Uterus (tissue), 4 donors: ENCODE results near the gene RASGEF1C. TPM values are rescaled to one million over a fixed set of nuclear protein-coding genes. Genes with fewer than 3 reads are reported as not detected.

Source experiments
- DNase-seq, 2 donors: peaks; one replicate each; pipeline ENCODE4 v3.0.0-alpha.2; 2019 to 2020
- H3K27ac ChIP-seq, 2 donors: fragments of 200-600 bp; sonication (generic); 1 replicate in 1 of 2; 2 replicates in 1 of 2; pipeline ENCODE4 v1.5.1; 2016 to 2018
- H3K27me3 ChIP-seq, 2 donors: fragments of 200-600 bp; sonication (generic); one replicate each; pipeline ENCODE4 v1.5.1; 2018 to 2019; ENCODE audit warnings: control low read depth in 1 of 2
- H3K36me3 ChIP-seq, 2 donors: fragments of 200-600 bp; sonication (generic); one replicate each; pipeline ENCODE4 v1.5.1; 2019; ENCODE audit warnings: control low read depth in 1 of 2
- H3K4me1 ChIP-seq, 2 donors: fragments of 200-600 bp; sonication (generic); one replicate each; pipeline ENCODE4 v1.5.1; 2018 to 2019; ENCODE audit warnings: control low read depth in 1 of 2
- H3K4me3 ChIP-seq, 2 donors: fragments of 200-600 bp; sonication (generic); 1 replicate in 1 of 2; 2 replicates in 1 of 2; pipeline ENCODE4 v1.5.1; 2018 to 2019; ENCODE audit warnings: mild to moderate bottlenecking in 1 of 2
- H3K9me3 ChIP-seq, 2 donors: fragments of 200-600 bp; sonication (generic); one replicate each; pipeline ENCODE4 v1.5.1; 2019; ENCODE audit warnings: control low read depth in 1 of 2
- POLR2A ChIP-seq, 2 donors: fragments of 450-650 bp; IDR thresholded peaks; one replicate each; pipeline ENCODE4 v1.6.1; 2016; ENCODE audit warnings: antibody characterized with exemption in 2 of 2, mild to moderate bottlenecking in 1 of 2, moderate library complexity in 1 of 2
- intact Hi-C: fragments of 100-400 bp; cut with DNase I; formaldehyde crosslinking; loops from one replicate; pipeline ENCODE4 v1.15.1; 2023; ENCODE audit warnings: low total_unique reads
- total RNA-seq, 4 donors: library from RNA; depleted of rRNA in 3 of 4; stranded (reverse); fragments of >200 nt in 3 of 4; gene quantifications; one replicate each; pipeline versions ENCODE4 v1.1.0 to v1.2.4, GENCODE V29; 2014 to 2023
- TF ChIP-seq, protein P1 (sequence below), 4 experiments: fragments of 200-600 bp in 2 of 4; fragments of 450-650 bp in 2 of 4; sonication (generic) in 2 of 4; IDR thresholded peaks; one replicate each; pipeline ENCODE4 v1.5.1; 2016 to 2019; ENCODE audit warnings: antibody characterized with exemption in 4 of 4, mild to moderate bottlenecking in 2 of 4, moderate library complexity in 1 of 4
- donor health status: DM: yes; HTN: yes; CAD: no.

Gene RASGEF1C
- total RNA-seq, 4 donors from 2014 or later = 1.2 TPM; not detected in 3

DNA sequence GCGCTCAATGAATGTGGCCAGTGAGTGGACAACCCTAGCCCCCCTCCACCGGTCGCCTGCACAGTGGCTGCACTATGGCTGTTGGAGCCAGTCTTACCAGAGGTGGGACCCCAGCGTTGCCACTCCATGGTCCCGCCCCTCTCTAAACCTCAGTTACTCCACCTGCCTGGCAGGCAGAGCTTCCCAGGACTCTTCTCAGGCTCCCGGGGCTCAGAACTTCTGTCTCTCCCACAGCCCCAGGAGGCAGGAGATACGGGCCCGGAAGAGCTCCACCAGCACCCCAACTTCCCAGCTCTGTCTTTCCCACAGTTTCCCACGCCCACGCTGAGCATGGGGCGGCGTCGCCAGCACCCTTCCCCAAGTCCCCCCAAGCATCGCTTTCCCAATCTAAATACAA is 975 bp downstream of the RASGEF1C start:
- TF ChIP-seq POLR2A (IDR thresholded peaks at IDR 0.05) = no peak
- TF ChIP-seq, protein P1, sequence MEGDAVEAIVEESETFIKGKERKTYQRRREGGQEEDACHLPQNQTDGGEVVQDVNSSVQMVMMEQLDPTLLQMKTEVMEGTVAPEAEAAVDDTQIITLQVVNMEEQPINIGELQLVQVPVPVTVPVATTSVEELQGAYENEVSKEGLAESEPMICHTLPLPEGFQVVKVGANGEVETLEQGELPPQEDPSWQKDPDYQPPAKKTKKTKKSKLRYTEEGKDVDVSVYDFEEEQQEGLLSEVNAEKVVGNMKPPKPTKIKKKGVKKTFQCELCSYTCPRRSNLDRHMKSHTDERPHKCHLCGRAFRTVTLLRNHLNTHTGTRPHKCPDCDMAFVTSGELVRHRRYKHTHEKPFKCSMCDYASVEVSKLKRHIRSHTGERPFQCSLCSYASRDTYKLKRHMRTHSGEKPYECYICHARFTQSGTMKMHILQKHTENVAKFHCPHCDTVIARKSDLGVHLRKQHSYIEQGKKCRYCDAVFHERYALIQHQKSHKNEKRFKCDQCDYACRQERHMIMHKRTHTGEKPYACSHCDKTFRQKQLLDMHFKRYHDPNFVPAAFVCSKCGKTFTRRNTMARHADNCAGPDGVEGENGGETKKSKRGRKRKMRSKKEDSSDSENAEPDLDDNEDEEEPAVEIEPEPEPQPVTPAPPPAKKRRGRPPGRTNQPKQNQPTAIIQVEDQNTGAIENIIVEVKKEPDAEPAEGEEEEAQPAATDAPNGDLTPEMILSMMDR (IDR thresholded peaks at IDR 0.05) = no peak
- no peak overlapping the region for H3K27ac ChIP-seq
- intact Hi-C loops = no loop called here

DNA sequence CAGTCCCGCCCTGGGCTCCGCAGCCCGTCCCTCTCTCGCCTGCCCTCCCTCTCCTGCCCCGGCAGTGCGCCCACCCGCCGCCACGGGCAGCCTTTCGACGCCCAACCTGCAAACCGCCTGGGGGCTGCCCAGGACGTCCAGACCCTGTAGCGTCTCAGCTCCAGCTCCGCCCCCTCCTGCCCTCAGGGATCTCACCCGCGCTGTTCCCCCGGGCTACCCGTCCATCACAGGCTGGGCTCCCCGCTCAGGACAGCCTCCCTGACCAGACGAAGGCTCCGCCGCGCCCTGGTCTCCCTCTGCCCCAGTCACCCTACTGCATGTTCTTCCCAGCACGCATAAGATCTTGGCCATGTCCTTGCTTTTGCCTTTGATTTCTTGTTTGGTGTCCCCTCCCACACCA is 1.4 kb downstream of the RASGEF1C start:
- Histone ChIP-seq H3K36me3 (no peaks in the 10 kb centered on the region), H3K27ac (no peak overlapping the region), H3K4me1 (peaks cover 0 to 4% of the 10 kb centered on the region in 2 donors), H3K4me3 (no peak overlapping the region), H3K9me3 (no peaks in the 10 kb centered on the region), H3K27me3 (peaks cover 0 to 7% of the 10 kb centered on the region in 2 donors)
- no peak for TF ChIP-seq POLR2A (IDR thresholded peaks at IDR 0.05)
- TF ChIP-seq, protein P1 (IDR thresholded peaks at IDR 0.05) = no peak
- intact Hi-C loops = no loop called here
- no peak for DNase-seq

More for the DNA sequence above, 975 bp downstream of the RASGEF1C start:
- peaks cover 0 to 4% of the 10 kb centered on the region in 2 donors for H3K4me1 ChIP-seq
- no peaks in the 10 kb centered on the region for H3K36me3 ChIP-seq
- no peaks in the 10 kb centered on the region for H3K9me3 ChIP-seq
- H3K4me3 ChIP-seq = no peak overlapping the region
- DNase-seq = no peak
- peaks cover 0 to 7% of the 10 kb centered on the region in 2 donors for H3K27me3 ChIP-seq

GRCh38 chr5:180206993-180207392 is 2.0 kb downstream of the RASGEF1C start:
- intact Hi-C loops = no loop called here
- Histone ChIP-seq H3K36me3 (no peaks in the 10 kb centered on the region), H3K4me1 (peaks cover 0 to 4% of the 10 kb centered on the region in 2 donors), H3K27ac (no peak overlapping the region), H3K27me3 (peaks cover 0 to 7% of the 10 kb centered on the region in 2 donors), H3K9me3 (no peaks in the 10 kb centered on the region), H3K4me3 (no peak overlapping the region)
- TF ChIP-seq, protein P1 (IDR thresholded peaks at IDR 0.05) = no peak
- no peak for TF ChIP-seq POLR2A (IDR thresholded peaks at IDR 0.05)
- DNase-seq = no peak

- Histone ChIP-seq H3K27me3 (peaks cover 0 to 7% of the 10 kb centered on the region in 2 donors), H3K4me1 (peaks cover 0 to 4% of the 10 kb centered on the region in 2 donors), H3K9me3 (no peaks in the 10 kb centered on the region), H3K4me3 (no peak overlapping the region), H3K36me3 (no peaks in the 10 kb centered on the region), H3K27ac (no peak overlapping the region)
- intact Hi-C loops = no loop called here
- DNase-seq = no peak
- TF ChIP-seq POLR2A (IDR thresholded peaks at IDR 0.05) = no peak
- TF ChIP-seq, protein P1 (IDR thresholded peaks at IDR 0.05) = no peak
Observed at GRCh38 chr5:180205916-180206315, 3.1 kb downstream of the RASGEF1C start.

DNA sequence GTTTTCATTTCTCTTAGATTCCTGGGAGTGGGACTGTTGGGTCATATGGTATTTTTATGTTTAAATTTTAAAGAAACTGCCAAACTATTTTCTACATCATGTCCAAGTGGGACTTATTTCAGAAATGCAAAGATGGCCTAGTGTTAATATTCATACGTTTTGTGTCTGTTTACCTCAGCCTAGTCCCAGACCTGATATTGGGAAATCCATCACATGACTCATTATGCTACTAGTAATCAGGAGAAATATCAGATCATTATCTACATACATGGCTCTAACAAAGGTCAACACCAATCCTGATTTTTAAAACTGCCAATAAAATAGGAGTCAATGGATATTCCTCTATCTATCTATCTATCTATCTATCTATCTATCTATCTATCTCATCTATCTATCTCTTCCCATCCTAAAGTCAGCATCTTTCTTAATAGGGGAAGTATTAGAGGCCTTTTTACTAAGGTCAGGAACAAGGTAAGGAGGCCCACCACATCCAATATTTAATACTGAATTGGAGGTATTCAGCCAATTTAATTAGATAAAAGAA is 4.7 kb downstream of the RASGEF1C start:
- Histone ChIP-seq H3K36me3 (no peaks in the 10 kb centered on the region), H3K4me1 (peaks cover 0 to 4% of the 10 kb centered on the region in 2 donors), H3K27me3 (peaks cover 0 to 7% of the 10 kb centered on the region in 2 donors), H3K4me3 (no peak overlapping the region), H3K9me3 (no peaks in the 10 kb centered on the region), H3K27ac (no peak overlapping the region)
- no peak for DNase-seq
- TF ChIP-seq POLR2A (IDR thresholded peaks at IDR 0.05) = no peak
- TF ChIP-seq, protein P1 (IDR thresholded peaks at IDR 0.05) = no peak
- intact Hi-C loops = no loop called here
